ENCODE measurements around the gene BTF3L4.
"Not testable (repeated sequence)": the region's sequence is repeated elsewhere in the genome, so short reads cannot be mapped to it uniquely, and the experiment has no call there.

BTF3L4 gene

DNA sequence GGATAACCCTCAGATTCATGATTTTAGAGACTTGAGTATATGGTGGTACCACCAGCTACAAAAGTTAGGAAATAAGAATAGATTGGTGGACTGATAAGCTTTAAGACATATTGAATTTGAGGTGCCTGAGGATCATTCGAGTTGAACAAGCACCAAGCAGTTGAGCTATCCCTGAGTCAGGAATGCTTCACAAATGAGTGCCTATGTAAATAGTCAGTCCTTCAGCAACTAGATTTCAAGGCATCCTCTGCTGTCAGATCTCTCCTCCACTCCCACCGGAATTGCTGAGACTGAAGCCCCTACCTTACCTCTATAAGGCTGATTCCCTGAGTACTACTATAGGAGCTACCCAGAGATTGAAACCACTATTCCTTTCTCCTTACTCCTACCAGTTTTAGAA is 7.1 kb downstream of the BTF3L4 start:
- no peak overlapping the region for H3K9ac ChIP-seq
- H2AFZ ChIP-seq, result no peak overlapping the region
- H3K4me2 ChIP-seq (ENCODE audit: low read length), result no peak overlapping the region
- no peak overlapping the region for H3K27ac ChIP-seq
- H3K27me3 ChIP-seq (ENCODE audit: control insufficient read depth, insufficient read depth, low read length), result no peaks in the 10 kb centered on the region
- TF ChIP-seq, protein P1, sequence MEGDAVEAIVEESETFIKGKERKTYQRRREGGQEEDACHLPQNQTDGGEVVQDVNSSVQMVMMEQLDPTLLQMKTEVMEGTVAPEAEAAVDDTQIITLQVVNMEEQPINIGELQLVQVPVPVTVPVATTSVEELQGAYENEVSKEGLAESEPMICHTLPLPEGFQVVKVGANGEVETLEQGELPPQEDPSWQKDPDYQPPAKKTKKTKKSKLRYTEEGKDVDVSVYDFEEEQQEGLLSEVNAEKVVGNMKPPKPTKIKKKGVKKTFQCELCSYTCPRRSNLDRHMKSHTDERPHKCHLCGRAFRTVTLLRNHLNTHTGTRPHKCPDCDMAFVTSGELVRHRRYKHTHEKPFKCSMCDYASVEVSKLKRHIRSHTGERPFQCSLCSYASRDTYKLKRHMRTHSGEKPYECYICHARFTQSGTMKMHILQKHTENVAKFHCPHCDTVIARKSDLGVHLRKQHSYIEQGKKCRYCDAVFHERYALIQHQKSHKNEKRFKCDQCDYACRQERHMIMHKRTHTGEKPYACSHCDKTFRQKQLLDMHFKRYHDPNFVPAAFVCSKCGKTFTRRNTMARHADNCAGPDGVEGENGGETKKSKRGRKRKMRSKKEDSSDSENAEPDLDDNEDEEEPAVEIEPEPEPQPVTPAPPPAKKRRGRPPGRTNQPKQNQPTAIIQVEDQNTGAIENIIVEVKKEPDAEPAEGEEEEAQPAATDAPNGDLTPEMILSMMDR (IDR thresholded peaks at IDR 0.05), result no peak
- H3K9me3 ChIP-seq (ENCODE audit: control insufficient read depth, low read length), result no peaks in the 10 kb centered on the region
- H3K4me1 ChIP-seq, result no peaks in the 10 kb centered on the region
- no peak overlapping the region for H3K4me3 ChIP-seq (ENCODE audit: low read depth, low read length)
- peaks cover 22% of the 10 kb centered on the region for H3K79me2 ChIP-seq
- no peaks in the 10 kb centered on the region for H3K36me3 ChIP-seq (ENCODE audit: control insufficient read depth, insufficient read depth, low read length)

DNA sequence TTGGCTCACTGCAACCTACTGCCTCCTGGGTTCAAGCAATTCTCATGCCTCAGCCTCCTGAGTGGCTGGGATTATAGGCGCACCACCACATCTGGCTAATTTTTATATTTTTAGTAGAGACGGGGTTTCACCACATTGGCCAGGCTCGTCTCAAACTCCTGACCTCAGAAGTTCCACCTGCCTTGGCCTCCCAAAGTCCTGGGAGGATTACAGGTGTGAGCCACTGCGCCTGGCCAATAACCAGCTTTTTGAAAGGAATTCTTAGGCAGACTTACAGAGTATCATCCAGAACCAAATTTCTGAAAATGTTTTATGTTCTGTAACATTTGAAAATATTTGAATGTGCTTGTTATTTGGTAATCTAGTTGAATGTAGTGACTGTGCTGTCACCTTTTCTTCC is 14.6 kb downstream of the BTF3L4 start:
- no peaks in the 10 kb centered on the region for H3K27me3 ChIP-seq (ENCODE audit: control insufficient read depth, insufficient read depth, low read length)
- no peak overlapping the region for H3K27ac ChIP-seq
- no peaks in the 10 kb centered on the region for H3K36me3 ChIP-seq (ENCODE audit: control insufficient read depth, insufficient read depth, low read length)
- H3K79me2 ChIP-seq, result peaks cover 7% of the 10 kb centered on the region
- no peaks in the 10 kb centered on the region for H3K4me1 ChIP-seq
- H3K9ac ChIP-seq, result no peak overlapping the region
- no peak overlapping the region for H2AFZ ChIP-seq
- no peak overlapping the region for H3K4me3 ChIP-seq (ENCODE audit: low read depth, low read length)
- H3K4me2 ChIP-seq (ENCODE audit: low read length), result no peak overlapping the region
- no peaks in the 10 kb centered on the region for H3K9me3 ChIP-seq (ENCODE audit: control insufficient read depth, low read length)
- TF ChIP-seq, protein P1 (IDR thresholded peaks at IDR 0.05), result no peak

DNA sequence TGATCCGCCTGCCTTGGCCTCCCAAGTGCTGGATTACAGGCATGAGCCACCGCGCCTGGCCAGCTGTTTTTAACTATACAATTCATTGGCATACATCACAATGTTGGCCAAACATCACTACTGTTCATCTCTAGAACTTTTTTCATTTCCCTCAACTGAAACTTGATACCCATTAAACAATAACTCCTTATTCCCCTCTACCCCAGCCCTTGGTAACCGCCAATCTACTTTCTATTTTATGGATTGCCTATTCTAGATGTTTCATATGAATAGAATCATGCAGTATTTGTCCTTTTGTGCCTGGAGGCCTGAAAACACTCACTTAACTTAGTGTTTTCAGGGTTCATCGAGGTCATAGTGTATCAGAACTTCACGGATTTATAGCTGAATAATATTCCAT is 16.2 kb downstream of the BTF3L4 start:
- no peaks in the 10 kb centered on the region for H3K9me3 ChIP-seq (ENCODE audit: control insufficient read depth, low read length)
- H3K4me2 ChIP-seq (ENCODE audit: low read length), result no peak overlapping the region
- H3K27ac ChIP-seq, result no peak overlapping the region
- TF ChIP-seq, protein P1 (IDR thresholded peaks at IDR 0.05), result no peak
- no peaks in the 10 kb centered on the region for H3K27me3 ChIP-seq (ENCODE audit: control insufficient read depth, insufficient read depth, low read length)
- peaks cover 7% of the 10 kb centered on the region for H3K79me2 ChIP-seq
- no peak overlapping the region for H3K4me3 ChIP-seq (ENCODE audit: low read depth, low read length)
- H2AFZ ChIP-seq, result no peak overlapping the region
- H3K36me3 ChIP-seq (ENCODE audit: control insufficient read depth, insufficient read depth, low read length), result no peaks in the 10 kb centered on the region
- no peak overlapping the region for H3K9ac ChIP-seq
- H3K4me1 ChIP-seq, result no peaks in the 10 kb centered on the region

DNA sequence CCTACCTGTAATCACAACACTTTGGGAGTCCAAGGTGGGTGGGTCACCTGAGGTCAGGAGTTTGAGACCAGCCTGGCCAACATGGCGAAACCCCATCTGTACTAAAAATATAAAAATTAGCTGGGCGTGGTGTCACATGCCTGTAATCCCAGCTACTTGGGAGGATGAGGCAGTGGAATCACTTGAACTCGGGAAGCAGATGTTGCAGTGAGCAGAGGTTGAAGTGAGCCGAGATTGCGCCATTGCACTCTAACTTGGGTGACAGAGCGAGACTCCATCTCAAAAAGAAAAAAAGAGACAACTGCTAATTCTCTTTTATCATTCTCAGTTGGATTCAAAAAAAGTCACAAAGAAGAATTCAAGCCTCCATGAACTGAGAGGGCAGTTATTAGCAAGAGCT is 21.2 kb downstream of the BTF3L4 start:
- not testable (repeated sequence) for H3K36me3 ChIP-seq (ENCODE audit: control insufficient read depth, insufficient read depth, low read length); H3K4me3 ChIP-seq (ENCODE audit: low read depth, low read length); H3K4me2 ChIP-seq (ENCODE audit: low read length); H3K9ac ChIP-seq; H3K9me3 ChIP-seq (ENCODE audit: control insufficient read depth, low read length); H3K27me3 ChIP-seq (ENCODE audit: control insufficient read depth, insufficient read depth, low read length); H3K4me1 ChIP-seq; H3K27ac ChIP-seq; H2AFZ ChIP-seq; H3K79me2 ChIP-seq

DNA sequence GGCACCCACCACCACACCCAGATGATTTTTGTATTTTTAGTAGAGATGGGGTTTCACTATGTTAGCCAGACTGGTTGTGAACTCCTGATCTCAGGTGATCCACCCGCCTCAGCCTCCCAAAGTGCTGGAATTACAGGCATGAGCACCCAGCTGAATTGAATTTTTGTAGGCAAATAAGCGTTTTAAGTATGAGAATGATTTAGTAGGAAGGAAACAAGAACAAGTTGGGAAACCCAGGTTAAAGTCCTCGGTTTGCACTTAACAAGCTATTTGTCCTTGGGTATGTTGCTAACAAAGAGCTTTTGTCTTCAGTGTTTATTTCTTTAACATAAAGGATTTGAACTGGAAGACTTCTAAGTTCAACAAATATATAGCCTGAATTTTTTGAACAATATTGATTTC is 23.9 kb downstream of the BTF3L4 start:
- TF ChIP-seq, protein P1 (IDR thresholded peaks at IDR 0.05), result no peak
- no peak overlapping the region for H3K4me2 ChIP-seq (ENCODE audit: low read length)

DNA sequence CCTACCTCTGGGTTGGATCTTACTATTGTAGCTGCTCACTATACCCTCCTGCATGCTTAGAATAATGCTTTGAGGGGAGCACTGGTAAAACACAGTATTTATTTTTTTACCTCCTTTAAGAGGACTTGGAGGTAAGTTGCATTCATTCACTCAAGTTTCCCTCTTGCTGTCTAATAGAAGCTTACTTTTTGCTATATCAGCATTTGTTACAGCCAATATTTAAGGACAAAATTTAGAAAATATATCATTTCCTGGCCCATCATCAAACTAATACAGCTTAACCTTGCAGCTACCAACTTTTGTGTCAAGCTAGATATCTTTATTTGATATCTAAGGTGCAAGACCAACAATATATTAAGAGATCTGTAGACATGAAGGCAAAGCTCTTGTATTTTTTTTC is 31.8 kb downstream of the BTF3L4 start:
- not testable (repeated sequence) for H3K9me3 ChIP-seq (ENCODE audit: control insufficient read depth, low read length); H3K27me3 ChIP-seq (ENCODE audit: control insufficient read depth, insufficient read depth, low read length); H3K4me3 ChIP-seq (ENCODE audit: low read depth, low read length); H3K79me2 ChIP-seq; H2AFZ ChIP-seq; H3K9ac ChIP-seq; H3K4me1 ChIP-seq; H3K4me2 ChIP-seq (ENCODE audit: low read length); H3K36me3 ChIP-seq (ENCODE audit: control insufficient read depth, insufficient read depth, low read length); H3K27ac ChIP-seq

More for the DNA sequence above, 23.9 kb downstream of the BTF3L4 start:
- Histone ChIP-seq H3K27ac (no peak overlapping the region), H3K36me3 (ENCODE audit: control insufficient read depth, insufficient read depth, low read length) (no peaks in the 10 kb centered on the region), H3K9ac (no peak overlapping the region), H3K9me3 (ENCODE audit: control insufficient read depth, low read length) (no peaks in the 10 kb centered on the region), H2AFZ (no peak overlapping the region), H3K27me3 (ENCODE audit: control insufficient read depth, insufficient read depth, low read length) (no peaks in the 10 kb centered on the region), H3K79me2 (peaks cover 2% of the 10 kb centered on the region), H3K4me3 (ENCODE audit: low read depth, low read length) (no peak overlapping the region), H3K4me1 (no peaks in the 10 kb centered on the region)

DNA sequence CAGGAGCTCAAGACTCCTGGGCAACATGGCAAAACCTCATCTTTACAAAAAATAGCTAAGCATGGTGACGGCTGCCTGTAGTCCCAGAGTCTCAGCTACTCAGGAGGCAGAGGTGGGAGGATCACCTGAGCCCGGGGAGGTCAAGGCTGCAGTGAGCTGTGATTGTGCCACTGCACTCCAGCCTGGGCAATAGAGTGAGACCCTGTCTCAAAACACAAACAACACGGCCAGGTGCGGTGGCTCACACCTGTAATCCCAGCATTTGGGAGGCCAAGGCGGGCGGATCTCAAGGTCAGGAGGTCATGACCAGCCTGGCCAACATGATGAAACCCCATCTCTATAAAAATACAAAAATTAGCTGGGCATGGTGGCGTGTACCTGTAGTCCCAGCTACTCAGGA is 38.2 kb downstream of the BTF3L4 start:
- H3K27ac ChIP-seq; H3K4me3 ChIP-seq (ENCODE audit: low read depth, low read length); H3K9ac ChIP-seq; H3K79me2 ChIP-seq; H3K27me3 ChIP-seq (ENCODE audit: control insufficient read depth, insufficient read depth, low read length); H3K36me3 ChIP-seq (ENCODE audit: control insufficient read depth, insufficient read depth, low read length); H3K4me1 ChIP-seq; H2AFZ ChIP-seq; H3K9me3 ChIP-seq (ENCODE audit: control insufficient read depth, low read length); H3K4me2 ChIP-seq (ENCODE audit: low read length): not testable (repeated sequence)

Data from parathyroid adenoma (tissue), 2 donors.